Peyer's patch (tissue), 4 donors: ENCODE results near the gene SLC6A9. TPM values are rescaled to one million over a fixed set of nuclear protein-coding genes. Genes with fewer than 3 reads are reported as not detected.
A peak's percentile ranks its signal among the peaks of the same experiment; 100 is the strongest.

Experiments
- DNase-seq, 3 donors: peaks; one replicate each; pipeline ENCODE4 v3.0.0-alpha.2; 2017 to 2019
- H3K27ac ChIP-seq, 4 donors: fragments of 200-600 bp; sonication (generic); one replicate each; pipeline ENCODE4 v1.5.1; 2016 to 2019
- H3K27me3 ChIP-seq, 2 donors: fragments of 200-600 bp; sonication (generic); one replicate each; pipeline ENCODE4 v1.5.1; 2019
- H3K36me3 ChIP-seq, 3 donors: fragments of 200-600 bp; sonication (generic); one replicate each; pipeline ENCODE4 v1.5.1; 2016 to 2019
- H3K4me1 ChIP-seq, 4 donors: fragments of 200-600 bp; sonication (generic); one replicate each; pipeline ENCODE4 v1.5.1; 2016 to 2019
- H3K4me3 ChIP-seq, 4 donors: fragments of 200-600 bp; sonication (generic); 1 replicate in 3 of 4; 2 replicates in 1 of 4; pipeline ENCODE4 v1.5.1; 2016 to 2019; ENCODE audit warnings: mild to moderate bottlenecking in 1 of 4
- H3K9me3 ChIP-seq, 4 donors: fragments of 200-600 bp; sonication (generic); one replicate each; pipeline ENCODE4 v1.5.1; 2016 to 2019; ENCODE audit warnings: mild to moderate bottlenecking in 1 of 4
- CTCF ChIP-seq, 6 experiments: fragments of 450-650 bp in 4 of 6; fragments of 200-600 bp in 2 of 6; sonication (generic) in 1 of 6; IDR thresholded peaks; one replicate each; pipeline ENCODE4 v1.5.1; 2017 to 2019; ENCODE audit warnings: antibody characterized with exemption in 6 of 6, mild to moderate bottlenecking in 3 of 6, moderate library complexity in 1 of 6
- POLR2A ChIP-seq, 2 donors: fragments of 450-650 bp; IDR thresholded peaks; one replicate each; pipeline ENCODE4 v1.5.1; 2017; ENCODE audit warnings: antibody characterized with exemption in 2 of 2, mild to moderate bottlenecking in 2 of 2, moderate library complexity in 2 of 2
- total RNA-seq, 4 donors: library from RNA; depleted of rRNA; stranded (reverse); fragments of >200 nt; gene quantifications; one replicate each; pipeline ENCODE4 v1.1.0, GENCODE V29; 2016

The SLC6A9 gene
- total RNA-seq, 4 donors from 2014 or later, result 8.8 to 19.0 (median 11.5) TPM

GRCh38 chr1:43997295-43997999, 33.8 kb downstream of the SLC6A9 start:
- Histone ChIP-seq H3K36me3 (peaks cover 0 to 9% (median 0%) of the 10 kb centered on the region in 3 donors), H3K27ac (no peak overlapping the region), H3K9me3 (no peaks in the 10 kb centered on the region), H3K27me3 (no peaks in the 10 kb centered on the region), H3K4me1 (peaks cover 0 to 9% (median 1%) of the 10 kb centered on the region in 4 donors), H3K4me3 (no peak overlapping the region)
- TF ChIP-seq CTCF (IDR thresholded peaks at IDR 0.05) (no peak), POLR2A (IDR thresholded peaks at IDR 0.05) (no peak)
- DNase-seq, result peak in 1 of 3 donors; percentile 63

GRCh38 chr1:43996733-43997115, 34.5 kb downstream of the SLC6A9 start:
- Histone ChIP-seq H3K27ac (no peak overlapping the region), H3K36me3 (peaks cover 0 to 9% (median 0%) of the 10 kb centered on the region in 3 donors), H3K4me3 (no peak overlapping the region), H3K4me1 (peaks cover 0 to 15% (median 4%) of the 10 kb centered on the region in 4 donors), H3K27me3 (no peaks in the 10 kb centered on the region), H3K9me3 (no peaks in the 10 kb centered on the region)
- TF ChIP-seq POLR2A (IDR thresholded peaks at IDR 0.05), result no peak
- no peak for TF ChIP-seq CTCF (IDR thresholded peaks at IDR 0.05)
- DNase-seq, result no peak

- H3K4me1 ChIP-seq, result peaks cover 0 to 16% (median 4%) of the 10 kb centered on the region in 4 donors
- peaks cover 0 to 9% (median 0%) of the 10 kb centered on the region in 3 donors for H3K36me3 ChIP-seq
- TF ChIP-seq CTCF (IDR thresholded peaks at IDR 0.05) (no peak), POLR2A (IDR thresholded peaks at IDR 0.05) (no peak)
- H3K9me3 ChIP-seq, result no peaks in the 10 kb centered on the region
- no peaks in the 10 kb centered on the region for H3K27me3 ChIP-seq
- H3K27ac ChIP-seq, result no peak overlapping the region
- no peak for DNase-seq
- no peak overlapping the region for H3K4me3 ChIP-seq
These were observed 35.1 kb downstream of the SLC6A9 start for GRCh38 chr1:43995984-43996732.

DNA sequence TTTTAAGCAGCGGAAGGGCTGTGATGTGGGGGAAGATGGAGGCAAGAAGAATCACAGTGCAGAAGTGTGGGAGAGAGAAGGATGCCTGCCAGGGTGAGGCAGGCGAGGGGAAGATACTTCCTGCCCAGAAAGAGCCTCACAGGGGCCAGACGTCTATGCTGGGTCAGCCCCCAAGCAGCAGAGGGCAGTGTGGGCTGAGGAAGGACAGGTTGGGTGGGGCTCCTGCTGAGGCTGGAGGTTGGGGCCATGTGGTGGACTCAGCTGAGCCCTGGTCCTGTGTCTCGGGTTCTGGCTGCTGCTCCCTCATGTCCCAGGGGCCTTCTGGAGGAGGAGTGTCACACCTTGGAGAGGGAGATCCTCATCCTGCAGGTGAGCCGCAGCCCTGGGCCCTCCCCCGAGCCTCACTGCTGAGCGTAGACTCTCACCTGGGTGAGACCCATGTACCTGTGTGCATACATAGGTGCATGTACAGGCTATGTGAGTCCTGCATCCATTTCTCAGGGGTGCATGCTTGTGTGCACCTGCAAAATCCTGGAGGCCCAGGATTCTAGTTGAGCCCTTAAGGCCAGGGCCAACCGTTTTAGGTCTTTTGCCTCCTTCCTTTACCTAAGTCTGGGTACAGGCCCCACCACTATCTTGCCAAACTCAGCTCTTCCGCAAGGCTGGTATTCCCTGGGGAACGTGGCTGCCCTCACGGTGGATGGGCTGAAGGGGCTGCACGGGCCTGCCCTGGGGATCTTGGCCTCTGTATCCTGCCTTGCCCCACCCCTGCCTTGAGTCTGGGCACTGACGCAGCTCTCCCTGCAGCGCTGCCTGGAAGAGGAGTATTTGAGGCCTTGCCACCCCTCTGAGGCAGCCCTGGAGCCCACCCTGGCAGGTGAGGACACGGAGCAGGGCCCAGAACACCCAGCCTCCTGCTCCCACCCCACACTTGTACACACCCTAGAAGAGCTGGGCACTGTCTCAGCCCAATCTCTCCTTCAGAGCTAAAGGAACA, 36.2 kb downstream of the SLC6A9 start:
- peaks cover 0 to 24% (median 4%) of the 10 kb centered on the region in 4 donors for H3K4me1 ChIP-seq
- no peak overlapping the region for H3K27ac ChIP-seq

More for the DNA sequence above, 36.2 kb downstream of the SLC6A9 start:
- no peak for TF ChIP-seq POLR2A (IDR thresholded peaks at IDR 0.05)
- peak in 4 of 6 experiments; percentile 6 to 31 (median 18) for TF ChIP-seq CTCF (IDR thresholded peaks at IDR 0.05)
- Histone ChIP-seq H3K4me3 (no peak overlapping the region), H3K9me3 (no peaks in the 10 kb centered on the region), H3K36me3 (no peaks in the 10 kb centered on the region), H3K27me3 (no peaks in the 10 kb centered on the region)
- no peak for DNase-seq
